RWPE2 (cell line): Measurements from ENCODE around the gene SLC44A5.

ENCODE experiments used
- ATAC-seq: fragments of 200-7000 bp; cut with Tn5 transposase; 3 replicates; pipeline ENCODE4 v1.9.1; 2021; ENCODE audit warnings: low read depth
- DNase-seq: peaks from one replicate; pipeline ENCODE4 v3.0.0-alpha.2; 2020; ENCODE audit warnings: low spot score
- H3K27ac ChIP-seq: fragments of 450-650 bp; 2 replicates; pipeline ENCODE4 v1.5.1; 2017; ENCODE audit warnings: mild to moderate bottlenecking; ENCODE audit not compliant: poor library complexity, severe bottlenecking
- H3K27me3 ChIP-seq: fragments of 250-450 bp; sonication (Bioruptor Pico); 2 replicates; pipeline ENCODE4 v1.5.1; 2021; ENCODE audit warnings: mild to moderate bottlenecking, moderate library complexity; ENCODE audit not compliant: insufficient read depth, poor library complexity, severe bottlenecking
- H3K36me3 ChIP-seq: fragments of 250-450 bp; sonication (Bioruptor Pico); 2 replicates; pipeline ENCODE4 v1.5.1; 2020; ENCODE audit warnings: low read depth, mild to moderate bottlenecking, moderate library complexity
- H3K4me1 ChIP-seq: fragments of 250-450 bp; sonication (Bioruptor Pico); 2 replicates; pipeline ENCODE4 v1.5.1; 2021; ENCODE audit warnings: mild to moderate bottlenecking, moderate library complexity; ENCODE audit not compliant: insufficient read depth, poor library complexity, severe bottlenecking
- H3K4me3 ChIP-seq: fragments of 250-450 bp; sonication (Bioruptor Pico); 2 replicates; pipeline ENCODE4 v1.5.1; 2021; ENCODE audit warnings: mild to moderate bottlenecking, moderate library complexity; ENCODE audit not compliant: severe bottlenecking
- H3K9me3 ChIP-seq: fragments of 250-450 bp; sonication (Bioruptor Pico); 2 replicates; pipeline ENCODE4 v1.5.1; 2021; ENCODE audit warnings: mild to moderate bottlenecking, moderate library complexity; ENCODE audit not compliant: severe bottlenecking
- CTCF ChIP-seq: fragments of 450-650 bp; IDR thresholded peaks from one replicate; pipeline ENCODE4 v1.5.1; 2017; ENCODE audit warnings: mild to moderate bottlenecking, moderate library complexity; ENCODE audit not compliant: poor library complexity, severe bottlenecking

The SLC44A5 gene

GRCh38 chr1:75640137-75640536, 29.2 kb upstream of the SLC44A5 start:
- Histone ChIP-seq H3K36me3 (no peaks in the 10 kb centered on the region), H3K27ac (no peak overlapping the region), H3K4me1 (peaks cover 3% of the 10 kb centered on the region), H3K4me3 (no peak overlapping the region), H3K27me3 (peaks cover 13% of the 10 kb centered on the region), H3K9me3 (no peaks in the 10 kb centered on the region)
- no peak for TF ChIP-seq CTCF
- ATAC-seq (no peak), DNase-seq (no peak)

- no peak for DNase-seq
- ATAC-seq, result peak; percentile 61
- Histone ChIP-seq H3K4me1 (peaks cover 3% of the 10 kb centered on the region), H3K27me3 (peaks cover 18% of the 10 kb centered on the region), H3K4me3 (no peak overlapping the region), H3K36me3 (no peaks in the 10 kb centered on the region), H3K27ac (no peak overlapping the region), H3K9me3 (no peaks in the 10 kb centered on the region)
- TF ChIP-seq CTCF, result peak; percentile 83
Observed at GRCh38 chr1:75632350-75632949, 21.5 kb upstream of the SLC44A5 start.

- H3K36me3 ChIP-seq, result no peaks in the 10 kb centered on the region
- no peak overlapping the region for H3K4me3 ChIP-seq
- no peaks in the 10 kb centered on the region for H3K4me1 ChIP-seq
- DNase-seq, result no peak
- no peak for TF ChIP-seq CTCF
- peaks cover 12% of the 10 kb centered on the region for H3K27me3 ChIP-seq
- no peak overlapping the region for H3K27ac ChIP-seq
- no peaks in the 10 kb centered on the region for H3K9me3 ChIP-seq
- no peak for ATAC-seq
Observed at GRCh38 chr1:75630998-75631397, 20.1 kb upstream of the SLC44A5 start.

- peaks cover 12% of the 10 kb centered on the region for H3K27me3 ChIP-seq
- ATAC-seq (no peak), DNase-seq (no peak)
- no peaks in the 10 kb centered on the region for H3K4me1 ChIP-seq
- no peak overlapping the region for H3K4me3 ChIP-seq
- H3K27ac ChIP-seq, result no peak overlapping the region
- H3K9me3 ChIP-seq, result no peaks in the 10 kb centered on the region
- no peaks in the 10 kb centered on the region for H3K36me3 ChIP-seq
- no peak for TF ChIP-seq CTCF
Observed at GRCh38 chr1:75630004-75630594, 19.2 kb upstream of the SLC44A5 start.

- no peak for DNase-seq
- H3K4me1 ChIP-seq, result no peaks in the 10 kb centered on the region
- no peak for TF ChIP-seq CTCF
Observed at GRCh38 chr1:75625795-75626194, 14.9 kb upstream of the SLC44A5 start.

More at GRCh38 chr1:75625795-75626194, 14.9 kb upstream of the SLC44A5 start:
- H3K27ac ChIP-seq, result no peak overlapping the region
- peaks cover 12% of the 10 kb centered on the region for H3K27me3 ChIP-seq
- no peak overlapping the region for H3K4me3 ChIP-seq
- no peaks in the 10 kb centered on the region for H3K36me3 ChIP-seq
- H3K9me3 ChIP-seq, result no peaks in the 10 kb centered on the region
- ATAC-seq, result no peak
